HG03571 (cell line): ENCODE data around the gene CCT5.
"Not testable (repeated sequence)": the region's sequence is repeated elsewhere in the genome, so short reads cannot be mapped to it uniquely, and the experiment has no call there.

Experiments
- ATAC-seq: cut with Tn5 transposase; IDR thresholded peaks from one replicate; pipeline ENCODE4 v1.9.1; 2021; ENCODE audit not compliant: unreplicated experiment

The CCT5 gene

DNA sequence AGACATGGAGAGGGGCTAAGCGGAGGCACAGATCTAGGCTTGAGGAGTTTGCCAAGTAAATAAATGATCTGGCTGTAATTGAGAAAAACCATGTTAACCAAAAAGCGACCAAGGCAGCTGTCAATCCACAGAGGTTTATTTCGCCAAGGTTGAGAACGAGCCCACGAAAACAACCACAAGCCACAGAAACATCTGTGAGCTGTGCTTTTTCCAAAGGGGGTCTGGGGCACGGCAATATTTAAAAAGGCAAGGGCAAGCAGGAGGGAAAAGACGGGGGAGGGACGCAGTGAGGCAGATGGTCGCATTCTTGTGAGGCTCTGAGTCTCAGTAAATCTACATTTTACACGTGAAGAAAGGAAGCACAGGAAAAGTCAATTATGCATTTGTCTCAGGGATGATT lies 25.4 kb downstream of the CCT5 start:
- no peak for ATAC-seq

- ATAC-seq: no peak
These were observed 25.9 kb downstream of the CCT5 start for GRCh38 chr5:10275991-10276390.

DNA sequence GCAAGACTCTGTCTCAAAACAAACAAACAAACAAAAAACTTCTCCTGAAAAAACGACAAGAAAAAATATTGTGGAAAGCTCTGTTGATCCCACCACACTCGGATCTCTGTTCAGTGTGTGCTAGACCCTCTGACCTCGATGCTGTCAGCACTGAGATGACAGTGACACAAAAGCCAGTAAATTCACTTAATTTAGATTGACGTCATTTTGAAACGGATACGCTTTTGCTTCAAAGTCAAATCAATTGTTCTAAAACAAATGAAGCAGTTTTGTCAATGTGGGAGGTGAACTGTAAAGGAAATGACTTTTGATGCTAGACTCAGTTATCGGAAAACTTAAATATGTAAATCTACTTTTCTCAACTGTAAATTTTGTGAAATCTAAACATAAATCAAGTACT lies 26.6 kb downstream of the CCT5 start:
- ATAC-seq: no peak

DNA sequence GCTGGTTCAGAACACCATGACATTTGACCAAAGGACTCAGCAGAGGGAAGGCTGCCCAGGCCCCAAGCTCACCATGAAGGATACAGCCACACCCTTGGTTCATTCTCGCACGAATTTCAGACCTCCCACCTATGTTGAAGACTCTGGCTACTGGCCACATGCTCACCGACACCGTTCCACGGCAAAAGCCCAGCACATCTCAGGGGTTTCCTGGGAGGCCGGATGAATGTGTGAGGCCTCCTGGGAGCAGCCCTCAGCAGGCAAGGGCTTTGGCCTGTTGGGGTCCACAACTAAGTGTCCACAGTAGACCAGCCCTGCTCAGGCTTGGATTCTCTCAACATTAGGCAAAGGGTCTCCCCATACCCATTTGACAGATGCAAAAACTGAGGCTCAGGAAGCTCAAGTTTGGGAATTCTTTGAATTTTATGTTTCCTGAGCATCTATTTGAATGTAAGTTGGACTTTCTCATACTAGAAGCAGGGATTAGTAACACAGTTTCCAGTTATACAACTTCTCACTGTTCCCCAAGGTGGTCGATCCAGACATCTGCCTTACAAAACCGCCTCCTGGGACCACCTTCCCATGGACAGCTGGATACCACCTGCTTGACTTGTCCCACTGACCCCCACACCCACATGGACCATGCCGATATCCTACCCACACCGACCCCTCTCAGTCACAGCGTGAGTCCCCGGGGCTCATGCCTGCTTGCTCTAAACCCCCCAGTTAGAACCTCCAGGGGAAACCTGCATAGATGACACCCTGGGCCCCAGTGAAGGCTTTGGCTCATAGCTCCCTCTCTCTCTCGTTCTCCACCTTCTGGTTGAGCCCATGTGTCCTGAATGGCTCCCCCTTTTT lies 27.9 kb downstream of the CCT5 start:
- ATAC-seq: no peak

DNA sequence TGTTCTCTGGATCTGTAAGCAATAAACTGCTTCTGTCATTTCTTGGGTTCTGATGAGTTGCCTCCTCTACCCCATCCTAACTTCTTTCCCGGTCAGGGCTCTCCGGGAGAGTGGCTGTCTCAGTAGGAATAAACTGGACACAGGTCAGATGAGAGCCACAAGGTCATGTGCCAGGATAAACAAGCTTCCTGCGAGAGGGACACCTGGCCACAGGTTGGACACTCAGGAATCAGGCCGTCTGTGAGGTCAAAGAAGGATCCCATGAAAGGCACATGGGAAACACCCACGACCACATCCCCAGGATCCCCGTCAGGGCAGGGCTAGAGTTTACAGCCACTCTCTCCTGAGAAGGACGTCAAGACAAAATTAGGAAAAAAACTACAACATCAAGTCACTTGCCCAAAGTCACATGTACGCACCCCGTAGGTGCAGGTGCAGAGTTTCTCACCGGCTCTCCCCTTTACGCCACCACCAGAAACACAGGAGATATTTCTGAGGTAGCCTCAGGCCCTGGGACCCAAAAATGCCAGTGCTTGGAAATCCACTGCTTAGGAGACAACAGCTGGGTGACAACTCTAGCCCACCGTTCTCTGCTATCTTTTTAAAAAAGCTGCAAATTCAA lies 28.7 kb downstream of the CCT5 start:
- no peak for ATAC-seq

DNA sequence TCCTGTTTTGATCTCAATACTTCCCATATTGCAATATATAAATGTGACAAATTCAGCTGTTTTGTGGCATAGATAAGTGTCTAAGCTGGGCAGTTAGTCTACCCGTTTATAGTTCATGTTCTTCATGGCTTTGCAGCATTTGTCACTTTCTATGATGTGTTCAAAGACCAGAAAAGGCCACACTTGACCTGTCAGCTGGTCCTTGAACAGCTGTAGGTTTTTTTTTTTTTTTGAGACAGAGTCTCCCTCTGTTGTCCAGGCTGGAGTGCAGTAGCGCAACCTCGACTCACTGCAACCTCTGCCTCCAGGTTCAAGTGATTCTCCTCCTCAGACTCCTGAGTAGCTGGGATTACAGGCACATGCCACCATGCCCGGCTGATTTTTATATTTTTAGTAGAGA lies 29.2 kb downstream of the CCT5 start:
- no peak for ATAC-seq

DNA sequence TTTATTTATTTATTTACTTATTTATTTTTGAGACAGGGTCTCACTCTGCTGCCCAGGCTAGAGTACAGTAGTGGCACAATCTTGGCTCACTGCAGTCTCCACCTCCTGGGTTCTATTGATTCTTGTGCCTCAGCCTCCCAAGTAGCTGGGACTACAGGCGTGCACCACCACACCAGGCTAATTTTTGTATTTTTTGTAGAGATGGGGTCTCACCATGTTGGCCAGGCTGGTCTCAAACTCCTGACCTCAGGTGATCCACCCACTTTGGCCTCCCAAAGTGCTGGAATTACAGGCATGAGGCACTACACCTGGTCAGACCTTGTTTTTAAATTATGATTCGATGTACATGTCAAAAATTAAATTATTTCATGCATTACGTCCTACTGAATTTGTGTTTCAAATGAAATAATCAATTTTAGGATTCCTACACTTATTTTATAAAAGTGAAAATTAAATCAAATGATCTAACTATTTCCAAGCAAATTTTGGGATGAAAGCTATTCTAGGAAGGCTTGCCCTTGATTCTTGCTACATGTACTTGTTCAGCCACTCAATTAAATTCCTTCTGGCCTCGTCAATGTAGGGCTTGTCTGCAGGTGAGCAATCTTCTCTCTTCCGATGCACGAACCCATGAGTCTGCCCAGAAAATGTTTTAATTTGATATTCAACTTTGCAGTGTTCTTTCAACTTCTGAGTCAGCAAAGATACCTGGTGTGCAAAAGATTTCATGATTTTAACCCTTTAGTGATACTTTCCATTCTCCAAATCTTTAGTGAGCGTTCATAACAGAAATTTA lies 30.0 kb downstream of the CCT5 start:
- no peak for ATAC-seq

- ATAC-seq: peak; percentile 94
These were observed 34.0 kb downstream of the CCT5 start for GRCh38 chr5:10283927-10284635.

GRCh38 chr5:10285362-10285761 lies 35.3 kb downstream of the CCT5 start:
- ATAC-seq: not testable (repeated sequence)

DNA sequence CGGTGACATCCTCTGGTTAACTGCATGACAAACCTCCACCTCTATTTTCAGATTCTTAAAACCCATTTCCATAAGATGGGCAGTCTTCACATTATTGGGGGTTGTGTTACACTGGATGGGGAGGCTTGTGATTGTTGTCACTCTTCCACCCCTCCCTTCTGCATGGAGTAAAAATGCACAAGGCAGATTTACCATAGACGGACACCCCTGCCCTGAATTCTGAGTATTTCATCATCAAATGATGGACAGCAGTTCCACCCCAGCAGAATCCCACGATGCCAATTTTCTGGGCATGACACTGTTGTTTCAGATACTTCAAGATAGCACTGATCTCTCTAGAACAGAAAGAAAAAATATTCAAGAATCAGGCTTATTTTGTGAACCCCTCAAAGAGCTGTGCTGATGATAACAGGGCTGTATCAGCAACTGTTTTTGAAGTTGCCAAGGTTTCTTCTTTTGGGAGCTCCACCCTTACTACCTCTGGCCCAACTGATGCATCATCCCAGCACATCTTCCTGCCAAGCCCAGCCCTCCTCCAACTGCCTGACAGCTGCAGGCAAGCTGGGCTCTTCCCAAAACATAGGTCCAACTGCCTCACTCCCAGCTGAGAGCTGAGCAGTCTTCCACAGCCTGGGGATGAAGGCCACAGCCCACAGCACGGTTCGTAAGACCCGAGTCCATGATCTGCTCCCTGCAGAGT lies 36.2 kb downstream of the CCT5 start:
- ATAC-seq: no peak

- no peak for ATAC-seq
These were observed 36.8 kb downstream of the CCT5 start for GRCh38 chr5:10286862-10287227.

GRCh38 chr5:10288592-10289219 lies 38.6 kb downstream of the CCT5 start:
- ATAC-seq: no peak

GRCh38 chr5:10289353-10289752 lies 39.3 kb downstream of the CCT5 start:
- no peak for ATAC-seq

GRCh38 chr5:10289991-10290390 lies 39.9 kb downstream of the CCT5 start:
- ATAC-seq: no peak

GRCh38 chr5:10290438-10290837 lies 40.4 kb downstream of the CCT5 start:
- ATAC-seq: no peak

- no peak for ATAC-seq
These were observed 41.7 kb downstream of the CCT5 start for GRCh38 chr5:10291692-10292339.

DNA sequence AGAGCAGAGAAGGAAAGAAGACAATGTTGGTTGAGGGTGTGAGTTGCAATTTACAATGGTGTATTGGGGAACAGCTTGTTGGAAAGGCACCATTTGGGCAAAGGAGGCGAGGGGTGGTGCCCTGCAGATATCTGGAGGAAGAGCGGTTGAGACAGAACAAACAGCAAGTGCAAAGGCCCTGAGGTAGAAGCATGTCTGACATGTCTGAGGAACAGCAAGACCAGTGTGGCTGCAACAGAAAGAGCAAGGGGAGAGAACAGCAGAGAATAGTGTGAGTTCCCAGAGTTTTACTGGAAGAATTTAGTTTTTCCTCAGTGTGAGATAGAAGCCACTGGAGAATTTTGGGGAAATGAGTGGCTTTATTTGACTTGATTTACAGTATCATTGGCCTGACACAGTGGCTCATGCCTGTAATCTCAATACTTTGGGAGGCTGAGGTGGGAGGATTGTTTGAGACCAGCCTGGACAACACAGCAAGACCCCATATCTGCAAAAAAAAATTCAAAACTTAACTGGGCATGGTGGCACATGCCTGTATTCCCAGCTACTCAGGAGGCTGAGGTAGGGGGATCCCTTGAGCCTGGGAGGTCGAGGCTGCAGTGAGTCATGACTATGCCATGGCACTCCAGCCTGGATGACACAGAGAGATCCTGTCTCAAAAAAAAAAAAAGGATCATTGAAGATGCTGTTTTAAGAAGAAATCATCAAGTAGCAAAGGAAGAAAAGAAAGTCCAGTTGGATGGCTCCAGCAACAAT lies 44.0 kb downstream of the CCT5 start:
- ATAC-seq: no peak

DNA sequence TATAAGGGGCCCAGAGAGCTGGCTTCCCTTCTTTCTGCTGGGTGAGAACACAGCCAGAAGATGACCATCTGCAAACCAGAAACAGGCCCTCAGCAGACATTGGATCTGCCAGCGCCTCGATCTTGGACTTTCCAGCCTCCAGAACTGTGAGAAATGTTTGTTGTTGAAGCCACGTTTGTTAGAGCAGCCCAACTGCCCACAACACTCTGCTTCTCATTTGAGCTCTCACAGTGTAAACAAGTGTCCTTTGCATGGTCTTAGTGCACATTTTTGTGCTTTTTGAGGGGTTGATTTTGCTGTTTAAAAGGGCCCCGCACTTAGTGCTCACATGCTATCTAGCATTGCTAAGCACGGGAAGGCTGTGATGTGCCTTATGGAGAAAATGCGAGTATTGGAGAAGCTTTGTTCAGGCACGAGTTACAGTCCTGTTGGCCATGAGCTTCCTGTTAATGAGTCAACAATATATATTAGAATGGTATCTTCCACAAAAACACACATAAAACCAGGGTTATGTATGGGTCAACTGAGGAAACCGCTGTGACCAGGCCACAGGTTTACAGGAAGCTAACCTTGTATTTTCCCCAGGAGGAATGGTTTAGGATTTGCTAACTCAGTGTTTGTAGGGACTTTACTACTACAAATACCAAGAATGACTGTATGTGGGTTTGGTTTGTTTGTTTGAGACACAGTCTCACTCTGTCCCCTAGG lies 45.7 kb downstream of the CCT5 start:
- no peak for ATAC-seq
